GM23248 (cell line): Measurements from ENCODE around the gene SULT1E1.

Experiments
- EZH2 ChIP-seq: fragments of 200-600 bp; sonication (generic); IDR thresholded peaks from 2 replicates; pipeline ENCODE4 v1.6.1; 2018; ENCODE audit warnings: antibody characterized with exemption, mild to moderate bottlenecking; ENCODE audit not compliant: insufficient read depth, poor library complexity, severe bottlenecking
- EZH2phosphoT487 ChIP-seq: fragments of 200-600 bp; sonication (generic); IDR thresholded peaks from 2 replicates; pipeline ENCODE4 v1.6.1; 2018; ENCODE audit warnings: antibody characterized with exemption, moderate library complexity, mild to moderate bottlenecking, low read depth; ENCODE audit not compliant: insufficient read depth

DNA sequence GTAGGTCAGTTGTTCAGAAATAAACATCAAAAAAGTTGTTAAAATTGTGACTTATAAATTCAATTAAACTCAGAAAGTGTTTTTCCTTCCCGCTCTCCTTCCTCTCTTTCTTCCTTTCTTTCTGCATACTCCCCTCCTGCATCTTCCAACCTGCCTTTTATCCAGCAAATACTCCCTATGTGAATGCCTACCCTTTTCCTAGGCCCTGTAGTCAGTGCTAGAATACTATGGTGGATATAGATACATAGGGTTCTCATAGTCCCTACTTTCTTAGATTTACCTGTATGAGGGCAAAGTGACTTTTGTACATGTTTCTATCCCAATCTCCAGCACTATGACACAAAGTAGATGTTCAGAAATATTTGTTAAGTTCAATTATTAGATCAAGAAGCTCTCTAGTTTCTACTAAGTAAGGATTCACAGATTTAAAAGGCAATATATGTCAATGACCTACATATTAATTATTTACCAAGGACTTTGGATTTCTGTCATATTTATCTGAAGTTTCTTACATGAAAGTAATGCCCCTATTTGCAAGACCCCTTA is 732 bp downstream of the SULT1E1 start:
- TF ChIP-seq EZH2 = no peak
- no peak for TF ChIP-seq EZH2phosphoT487
